Mesenchymal stem cell (in vitro differentiated cells and primary cell): ENCODE results near the gene BTNL2. TPM values are rescaled to one million over a fixed set of nuclear protein-coding genes. Genes with fewer than 3 reads are reported as not detected.

Source experiments
- DNase-seq: peaks from one replicate; pipeline ENCODE4 v3.0.0-alpha.2; 2013
- H2AFZ ChIP-seq: one replicate; pipeline ENCODE4 v1.6.1; 2013; ENCODE audit warnings: low read depth, mild to moderate bottlenecking, control low read depth, inconsistent platforms, low read length, moderate library complexity
- H2AK5ac ChIP-seq: 2 replicates; pipeline ENCODE4 v1.6.1; 2013; ENCODE audit warnings: low read length, moderate library complexity, mild to moderate bottlenecking, inconsistent platforms; ENCODE audit not compliant: severe bottlenecking
- H2BK120ac ChIP-seq: one replicate; pipeline ENCODE4 v1.6.1; 2013; ENCODE audit warnings: low read depth, mild to moderate bottlenecking, inconsistent platforms, low read length, moderate library complexity
- H2BK12ac ChIP-seq, 2 experiments: one replicate each; pipeline ENCODE4 v1.6.1; 2013; ENCODE audit warnings: inconsistent platforms in 2 of 2, low read length in 2 of 2, mild to moderate bottlenecking in 2 of 2, moderate library complexity in 2 of 2, control low read depth in 1 of 2
- H2BK15ac ChIP-seq: one replicate; pipeline ENCODE4 v1.6.1; 2013; ENCODE audit warnings: mild to moderate bottlenecking, low read depth, inconsistent platforms; ENCODE audit not compliant: poor library complexity, severe bottlenecking
- H2BK5ac ChIP-seq: 2 replicates; pipeline ENCODE4 v1.6.1; 2013; ENCODE audit warnings: low read depth, mild to moderate bottlenecking, low read length, control low read depth, inconsistent platforms; ENCODE audit not compliant: poor library complexity, severe bottlenecking
- H3K14ac ChIP-seq, 2 experiments: one replicate each; pipeline ENCODE4 v1.6.1; 2013; ENCODE audit warnings: inconsistent platforms in 2 of 2, low read length in 2 of 2, control low read depth in 1 of 2, mild to moderate bottlenecking in 1 of 2, moderate library complexity in 1 of 2
- H3K18ac ChIP-seq, 2 experiments: one replicate each; pipeline ENCODE4 v1.6.1; 2013; ENCODE audit warnings: inconsistent platforms in 2 of 2, low read length in 2 of 2, control low read depth in 1 of 2, low read depth in 1 of 2, mild to moderate bottlenecking in 1 of 2
- H3K23ac ChIP-seq, 2 experiments: one replicate each; pipeline ENCODE4 v1.6.1; 2013; ENCODE audit warnings: inconsistent platforms in 2 of 2, low read length in 2 of 2, mild to moderate bottlenecking in 2 of 2, moderate library complexity in 2 of 2, control low read depth in 1 of 2
- H3K27ac ChIP-seq: 2 replicates; pipeline ENCODE4 v1.5.1; 2013; ENCODE audit warnings: mild to moderate bottlenecking, moderate library complexity, low read length, control low read depth, inconsistent platforms; ENCODE audit not compliant: poor library complexity, severe bottlenecking
- H3K27me3 ChIP-seq, 2 experiments: 2 replicates each; pipeline versions ENCODE4 v1.6.1 to v1.7.0; 2013; ENCODE audit warnings: low read length in 2 of 2, mild to moderate bottlenecking in 2 of 2, moderate library complexity in 2 of 2, control low read depth in 1 of 2, inconsistent platforms in 1 of 2; ENCODE audit not compliant: control insufficient read depth in 1 of 2, insufficient read depth in 1 of 2
- H3K36me3 ChIP-seq, 2 experiments: 2 replicates each; pipeline versions ENCODE4 v1.6.1 to v1.7.0; 2013; ENCODE audit warnings: low read length in 2 of 2, control low read depth in 1 of 2, inconsistent platforms in 1 of 2, low read depth in 1 of 2, mild to moderate bottlenecking in 1 of 2; ENCODE audit not compliant: insufficient read depth in 2 of 2, control insufficient read depth in 1 of 2
- H3K4ac ChIP-seq, 2 experiments: one replicate each; pipeline ENCODE4 v1.6.1; 2013; ENCODE audit warnings: inconsistent platforms in 2 of 2, low read length in 2 of 2, mild to moderate bottlenecking in 2 of 2, moderate library complexity in 2 of 2, control low read depth in 1 of 2, low read depth in 1 of 2
- H3K4me1 ChIP-seq: 2 replicates; pipeline ENCODE4 v1.6.1; 2013; ENCODE audit warnings: low read depth, low read length, control low read depth; ENCODE audit not compliant: control insufficient read depth, insufficient read depth
- H3K4me2 ChIP-seq: 2 replicates; pipeline ENCODE4 v1.6.1; 2013; ENCODE audit warnings: low read length, mild to moderate bottlenecking, inconsistent platforms; ENCODE audit not compliant: poor library complexity, severe bottlenecking
- H3K4me3 ChIP-seq, 2 experiments: 2 replicates each; pipeline versions ENCODE4 v1.5.1 to v1.7.0; 2013; ENCODE audit warnings: low read length in 2 of 2, mild to moderate bottlenecking in 2 of 2, control low read depth in 1 of 2, low read depth in 1 of 2; ENCODE audit not compliant: insufficient read depth in 1 of 2
- H3K79me1 ChIP-seq: replicated peaks from 2 replicates; pipeline ENCODE4 v1.6.1; 2013; ENCODE audit warnings: mild to moderate bottlenecking, control low read depth, low read length, inconsistent platforms; ENCODE audit not compliant: poor library complexity, severe bottlenecking
- H3K9ac ChIP-seq: 2 replicates; pipeline ENCODE4 v1.7.0; 2013; ENCODE audit warnings: mild to moderate bottlenecking, low read length, moderate library complexity
- H3K9me3 ChIP-seq: 2 replicates; pipeline ENCODE4 v1.7.0; 2013; ENCODE audit warnings: mild to moderate bottlenecking, low read length; ENCODE audit not compliant: control insufficient read depth
- H4K8ac ChIP-seq: one replicate; pipeline ENCODE4 v1.6.1; 2013; ENCODE audit warnings: inconsistent platforms, mild to moderate bottlenecking, low read length, moderate library complexity
- H4K91ac ChIP-seq: one replicate; pipeline ENCODE4 v1.6.1; 2013; ENCODE audit warnings: mild to moderate bottlenecking, low read length, inconsistent platforms
- WGBS: methylation state at CpG from one replicate; pipeline ENCODE4 v1.1.7; 2013; ENCODE audit warnings: mixed read lengths; 5-methylcytosine and 5-hydroxymethylcytosine counted together
- small RNA-seq: library from polyadenylated mRNA; stranded (forward); fragments of <200 nt; extraction: miRNeasy Mini kit (QIAGEN cat#:217004); gene quantifications from one replicate; pipeline ENCODE3, GENCODE V24; 2013; ENCODE audit warnings: low read depth

The BTNL2 gene

DNA sequence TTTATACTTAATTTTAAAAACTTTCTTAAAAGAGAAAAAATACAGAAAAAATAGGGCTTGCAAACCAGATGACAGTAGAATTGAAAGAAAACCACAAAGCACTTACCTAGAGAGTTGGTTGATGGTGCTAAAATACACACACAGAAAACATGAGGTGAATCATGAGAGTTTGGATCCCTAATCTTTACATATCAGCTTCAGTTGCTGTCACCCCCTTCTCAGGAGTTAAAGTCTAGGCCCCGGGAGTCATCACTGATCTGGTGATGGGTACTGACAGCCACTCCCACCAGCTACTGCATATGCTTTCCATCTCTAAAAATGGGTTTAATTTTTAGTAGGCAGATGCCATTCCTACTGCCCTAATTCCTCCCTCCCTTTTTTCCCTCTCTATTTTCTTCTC is 52.0 kb downstream of the BTNL2 start:
- H3K14ac ChIP-seq: no peak overlapping the region
- DNase-seq: no peak
- no peaks in the 10 kb centered on the region for H3K36me3 ChIP-seq
- H3K4me1 ChIP-seq: no peaks in the 10 kb centered on the region
- H3K18ac ChIP-seq: no peak overlapping the region
- H3K9me3 ChIP-seq: no peaks in the 10 kb centered on the region
- H2AFZ ChIP-seq: no peak overlapping the region
- no peak overlapping the region for H3K23ac ChIP-seq
- no peak overlapping the region for H2BK12ac ChIP-seq
- no peaks in the 10 kb centered on the region for H3K79me1 ChIP-seq
- no peak overlapping the region for H2BK15ac ChIP-seq
- WGBS: 91% methylated on average over 1 of the region's 1 CpG
- H3K4me2 ChIP-seq: no peak overlapping the region
- no peak overlapping the region for H2BK5ac ChIP-seq
- H2AK5ac ChIP-seq: no peak overlapping the region
- H4K91ac ChIP-seq: no peak overlapping the region
- no peak overlapping the region for H3K9ac ChIP-seq
- no peak overlapping the region for H4K8ac ChIP-seq
- H3K4me3 ChIP-seq: no peak overlapping the region
- no peak overlapping the region for H3K4ac ChIP-seq
- no peak overlapping the region for H2BK120ac ChIP-seq
- H3K27me3 ChIP-seq: no peaks in the 10 kb centered on the region
- H3K27ac ChIP-seq: no peak overlapping the region

DNA sequence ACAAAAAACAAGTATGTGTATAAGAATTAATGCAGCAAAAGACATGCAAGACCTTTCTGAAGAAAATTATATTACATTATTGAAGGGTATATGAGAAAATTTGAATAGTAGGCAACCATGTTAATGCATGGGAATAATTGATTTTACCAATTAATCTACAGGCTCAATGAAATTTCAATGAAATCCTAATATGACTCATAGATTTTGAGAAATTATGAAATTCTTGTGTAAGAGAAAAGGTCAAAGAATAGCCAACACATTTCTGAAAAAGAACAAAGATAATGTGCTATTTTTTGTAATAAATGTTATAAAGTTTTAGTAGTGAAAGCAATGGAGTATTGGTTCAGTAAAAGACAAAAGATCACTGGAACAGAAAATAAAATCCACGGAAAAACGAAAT is 53.6 kb downstream of the BTNL2 start:
- no peaks in the 10 kb centered on the region for H3K9me3 ChIP-seq
- no peak overlapping the region for H2AFZ ChIP-seq
- no peak overlapping the region for H3K27ac ChIP-seq
- H3K36me3 ChIP-seq: no peaks in the 10 kb centered on the region
- H3K23ac ChIP-seq: no peak overlapping the region
- no peak overlapping the region for H3K4me3 ChIP-seq
- no peak overlapping the region for H3K4ac ChIP-seq
- H3K18ac ChIP-seq: no peak overlapping the region
- no peak overlapping the region for H2BK12ac ChIP-seq
- no peak overlapping the region for H4K8ac ChIP-seq
- no peak overlapping the region for H2BK5ac ChIP-seq
- H3K79me1 ChIP-seq: no peaks in the 10 kb centered on the region
- no peak overlapping the region for H4K91ac ChIP-seq
- no peak overlapping the region for H2AK5ac ChIP-seq
- H2BK120ac ChIP-seq: no peak overlapping the region
- no peak overlapping the region for H2BK15ac ChIP-seq
- H3K4me2 ChIP-seq: no peak overlapping the region
- no peak for DNase-seq
- no peak overlapping the region for H3K9ac ChIP-seq
- no peaks in the 10 kb centered on the region for H3K4me1 ChIP-seq
- no peak overlapping the region for H3K14ac ChIP-seq
- WGBS: 89% methylated on average over 2 of the region's 2 CpGs
- no peaks in the 10 kb centered on the region for H3K27me3 ChIP-seq

Small RNA genes lying within 50 kb of the gene (small RNA-seq; reads per million reads assigned to genes)
- not detected for gene RNU6-603P
